K562 (cell line): ENCODE data around the gene CREB3L2. TPM values are rescaled to one million over a fixed set of nuclear protein-coding genes. Genes with fewer than 3 reads are reported as not detected.

Experiments
- ATAC-seq: fragments of 200-7000 bp; cut with Tn5 transposase; 3 replicates; pipeline ENCODE4 v1.9.1; 2020; ENCODE audit warnings: moderate library complexity
- BruUV-seq: library from RNA; stranded (reverse); fragments of 400-500 nt; replicated peaks from 2 replicates; lab custom pipeline; 2021; lab: Mats Ljungman, UMichigan
- CTCF ChIA-PET: fragments of 300-600 bp; formaldehyde crosslinking; extraction: SDS; loops from one replicate; lab custom pipeline; 2021; ENCODE audit warnings: low intra/inter-chr PET ratio; lab: Yijun Ruan, JAX
- POLR2A ChIA-PET: fragments of 300-600, 350-650 bp; sonication (Branson Sonifier 250); formaldehyde crosslinking; extraction: SDS; loops from one replicate; lab custom pipeline; 2021; ENCODE audit warnings: antibody characterized with exemption, inconsistent platforms; lab: Yijun Ruan, JAX
- DNase-seq, 4 experiments: peaks; one replicate each; pipeline versions ENCODE4 v3.0.0 to v3.0.0-alpha.2; 2011 to 2018; ENCODE audit warnings: low spot score in 3 of 4, mixed read lengths in 3 of 4; ENCODE audit errors: extremely low read depth in 1 of 4
- FAIRE-seq: peaks from 2 replicates; lab custom pipeline; 2011; peaks lifted over from hg19 to GRCh38; lab: Jason Lieb, UNC
- H2AFZ ChIP-seq: 2 replicates; pipeline ENCODE4 v1.6.0; 2011; ENCODE audit warnings: low read depth, low read length, control low read depth, inconsistent platforms
- H3K27ac ChIP-seq: fragments of 200-600 bp; 3 replicates; pipeline ENCODE4 v1.8.0; 2011; ENCODE audit warnings: low read depth, mild to moderate bottlenecking, control low read depth, inconsistent platforms, low read length, moderate library complexity, mixed read lengths; ENCODE audit errors: extremely low read depth
- H3K27me3 ChIP-seq, 2 experiments: fragments of 300-600 bp in 1 of 2; 2 replicates in 1 of 2; 3 replicates in 1 of 2; pipeline versions ENCODE4 v1.6.0 to v1.8.0; 2011; ENCODE audit warnings: inconsistent platforms in 2 of 2, low read length in 2 of 2, mild to moderate bottlenecking in 1 of 2, mixed read lengths in 1 of 2, moderate library complexity in 1 of 2; ENCODE audit not compliant: control insufficient read depth in 2 of 2, insufficient read depth in 2 of 2
- H3K36me3 ChIP-seq: fragments of 300-600 bp; 3 replicates; pipeline ENCODE4 v1.8.0; 2011; ENCODE audit warnings: mild to moderate bottlenecking, low read length, inconsistent platforms; ENCODE audit not compliant: control insufficient read depth, insufficient read depth
- H3K4me1 ChIP-seq, 2 experiments: fragments of 200-600 bp in 1 of 2; replicated peaks in 1 of 2; 2 replicates in 1 of 2; 3 replicates in 1 of 2; pipeline versions ENCODE4 v1.5.1 to v1.8.0; 2011; ENCODE audit warnings: inconsistent platforms in 2 of 2, low read length in 2 of 2, mild to moderate bottlenecking in 1 of 2, mixed read lengths in 1 of 2, moderate library complexity in 1 of 2; ENCODE audit not compliant: control insufficient read depth in 2 of 2, insufficient read depth in 2 of 2
- H3K4me2 ChIP-seq: 2 replicates; pipeline ENCODE4 v1.6.1; 2011; ENCODE audit warnings: low read length, control low read depth, inconsistent platforms, mixed read lengths; ENCODE audit not compliant: insufficient read depth
- H3K4me3 ChIP-seq: fragments of 200-600 bp; sonication (generic), shearing (Covaris generic); 2 replicates; pipeline ENCODE4 v1.5.1; 2016; ENCODE audit warnings: control low read depth, inconsistent platforms
- H3K79me2 ChIP-seq: fragments of 200-600 bp; 3 replicates; pipeline ENCODE4 v1.8.0; 2011; ENCODE audit warnings: low read length, inconsistent platforms; ENCODE audit not compliant: control insufficient read depth, insufficient read depth
- H3K9ac ChIP-seq, 2 experiments: 2 replicates each; pipeline versions ENCODE4 v1.6.0 to v1.6.1; 2011; ENCODE audit warnings: low read depth in 2 of 2, low read length in 2 of 2, control low read depth in 1 of 2, inconsistent platforms in 1 of 2, mild to moderate bottlenecking in 1 of 2, mixed read lengths in 1 of 2; ENCODE audit not compliant: insufficient read depth in 1 of 2
- H3K9me1 ChIP-seq: one replicate; pipeline ENCODE4 v1.6.0; 2011; ENCODE audit warnings: inconsistent platforms, mild to moderate bottlenecking, low read length, moderate library complexity; ENCODE audit not compliant: control insufficient read depth, insufficient read depth
- H3K9me3 ChIP-seq: replicated peaks from 2 replicates; pipeline ENCODE4 v1.5.1; 2011; ENCODE audit warnings: low read depth, low read length, inconsistent platforms; ENCODE audit not compliant: control insufficient read depth, insufficient read depth
- H4K20me1 ChIP-seq: replicated peaks from 2 replicates; pipeline ENCODE4 v1.6.1; 2011; ENCODE audit warnings: low read length, inconsistent platforms, mixed read lengths; ENCODE audit not compliant: control insufficient read depth, insufficient read depth
- CHD7 ChIP-seq: fragments of 200-600 bp; sonication (generic); IDR thresholded peaks from one replicate; pipeline ENCODE4 v1.6.1; 2012; ENCODE audit warnings: mild to moderate bottlenecking, low read depth, low read length, inconsistent platforms
- ELF1 ChIP-seq: fragments of 200-800 bp; sonication (Bioruptor generic); IDR thresholded peaks from 2 replicates; pipeline ENCODE4 v1.6.1; 2016; ENCODE audit warnings: missing genetic modification characterization, missing compliant biosample characterization
- JUND ChIP-seq, 2 experiments: IDR thresholded peaks; 2 replicates in 1 of 2; 3 replicates in 1 of 2; pipeline ENCODE4 v1.6.1; 2011; ENCODE audit warnings: borderline replicate concordance in 2 of 2, low read depth in 2 of 2, low read length in 2 of 2, improper control_type of control experiment in 1 of 2, missing biosample characterization in 1 of 2, missing genetic modification characterization in 1 of 2, missing genetic modification reagents in 1 of 2
- POLR3A ChIP-seq: IDR thresholded peaks from 2 replicates; pipeline ENCODE4 v1.6.1; 2011; ENCODE audit warnings: borderline replicate concordance, mild to moderate bottlenecking, moderate library complexity; ENCODE audit not compliant: insufficient read length, insufficient read depth; ENCODE audit errors: extremely low read depth
- SREBF2 ChIP-seq: sonication (generic); formaldehyde crosslinking; IDR thresholded peaks from 2 replicates; pipeline ENCODE4 v1.4.0; 2020; ENCODE audit warnings: mild to moderate bottlenecking, missing genetic modification reagents
- TOE1 ChIP-seq, 2 experiments: fragments of 450-650 bp in 1 of 2; sonication (generic) in 1 of 2; formaldehyde crosslinking in 1 of 2; IDR thresholded peaks; 2 replicates each; pipeline versions ENCODE4 v1.7.1 to v1.8.0; 2016 to 2022; ENCODE audit warnings: borderline replicate concordance in 2 of 2, mild to moderate bottlenecking in 2 of 2, antibody characterized with exemption in 1 of 2, inconsistent platforms in 1 of 2, low read depth in 1 of 2, missing genetic modification reagents in 1 of 2, moderate library complexity in 1 of 2
- ZNF224 ChIP-seq: sonication (generic); formaldehyde crosslinking; IDR thresholded peaks from 2 replicates; pipeline ENCODE4 v1.8.0; 2022; ENCODE audit warnings: mild to moderate bottlenecking, missing genetic modification reagents
- WGBS: fragments of 100-300 bp; shearing (Covaris generic); methylation state at CpG from one replicate; pipeline ENCODE4 v1.1.6; 2016; ENCODE audit warnings: low coverage, mixed read lengths; ENCODE audit not compliant: insufficient coverage; ENCODE audit errors: missing lambda C conversion rate; 5-methylcytosine and 5-hydroxymethylcytosine counted together
- in situ Hi-C: fragments of 300-500 bp; cut with MboI; formaldehyde crosslinking; loops from 4 replicates; pipeline ENCODE4 v1.15.0; 2018; ENCODE audit warnings: inconsistent platforms, mixed read lengths
- intact Hi-C: fragments of 100-400 bp; cut with micrococcal nuclease; formaldehyde crosslinking; loops from 2 replicates; pipeline ENCODE4 v1.14.2; 2022
- polyA plus RNA-seq, 8 experiments: library from polyadenylated mRNA; depleted of rRNA in 4 of 8; stranded (reverse) in 5 of 8; unstranded in 3 of 8; fragments of >200 nt; fragmentation: Nextera tagmentation in 2 of 8; fragmentation: Illumina TruSeq in 1 of 8; extraction: Ambion mirVana in 2 of 8; extraction: Trizol in 1 of 8; gene quantifications; 2 replicates each; pipeline versions ENCODE4 v1.2.1 to v1.2.3, GENCODE V29; 2011 to 2014; ENCODE audit warnings: inconsistent platforms in 1 of 8, missing spikeins in 1 of 8
- total RNA-seq, 7 experiments: library from RNA; depleted of rRNA in 6 of 7; stranded (reverse); fragments of >200 nt in 6 of 7; fragmentation: Illumina TruSeq in 2 of 7; extraction: Trizol in 2 of 7; gene quantifications; 2 replicates each; pipeline versions ENCODE4 v1.2.1 to v1.2.3, GENCODE V29; 2011 to 2021; ENCODE audit warnings: low replicate concordance in 1 of 7

Gene CREB3L2
- total and polyA plus RNA-seq, 9 of the 15 experiments (the other 6 are each of a cell fraction or from before 2014, with no cell fraction given), result 7.1 to 45.6 (median 15.8) TPM

DNA sequence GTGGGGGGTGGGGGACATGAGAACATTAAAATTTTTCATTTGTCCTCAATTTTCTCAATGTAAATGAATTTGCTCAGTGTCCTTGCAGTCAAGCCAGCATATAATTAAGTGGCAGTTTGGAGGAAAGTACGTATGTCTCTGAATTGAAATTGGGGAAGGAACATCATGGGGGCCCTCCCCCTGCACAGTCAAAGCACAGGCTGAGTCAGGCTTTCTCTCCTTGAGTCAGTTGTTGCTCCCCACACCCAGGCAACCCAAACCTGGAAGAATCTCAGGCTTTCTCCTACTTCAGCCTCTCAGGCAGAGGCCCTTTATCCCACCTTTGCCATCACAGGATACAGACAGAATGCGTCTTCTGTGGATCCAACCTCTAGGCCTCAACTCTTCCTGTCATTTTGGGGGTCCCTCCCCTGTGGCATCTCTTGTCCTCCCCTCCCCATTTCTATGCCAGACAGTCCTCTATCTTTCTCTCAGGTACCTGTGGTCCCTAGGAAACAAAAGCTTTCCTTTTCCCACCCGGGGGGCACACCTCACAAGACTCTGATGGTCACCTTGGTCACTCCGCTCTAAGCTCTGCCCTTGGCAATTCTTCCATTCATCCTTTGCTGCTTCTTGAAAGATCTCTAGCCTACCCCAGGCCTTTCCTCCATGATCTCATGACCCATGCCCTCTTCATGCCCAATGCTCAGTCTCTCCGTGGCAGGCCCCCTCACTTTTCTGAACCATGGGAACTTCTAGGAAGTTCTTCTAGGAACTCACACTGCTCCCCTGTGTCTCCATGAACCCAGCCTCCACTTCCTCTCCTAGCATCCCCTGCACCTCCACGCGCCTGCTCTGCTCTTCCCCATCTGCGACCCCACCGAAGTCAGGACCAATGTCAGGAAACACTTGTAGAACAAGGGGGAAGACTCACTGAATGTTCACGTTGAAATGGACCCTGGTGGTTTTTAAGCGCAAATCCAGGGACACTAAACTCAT, 40.4 kb downstream of the CREB3L2 start:
- peaks cover 21% of the 10 kb centered on the region for H3K36me3 ChIP-seq
- no peak overlapping the region for H3K4me3 ChIP-seq
- no peak overlapping the region for H2AFZ ChIP-seq
- H3K27me3 ChIP-seq, result no peaks in the 10 kb centered on the region
- 62% methylated on average over 11 of the region's 11 CpGs for WGBS
- H3K9me3 ChIP-seq, result no peaks in the 10 kb centered on the region
- intact Hi-C loops (no loop called here), in situ Hi-C loops (loop anchor here (25.0 kb wide), 1 partner anchor 1401 kb away; the partner anchor contains the start of gene LUC7L2)
- peak overlapping the region; percentile 71 for H3K27ac ChIP-seq
- POLR2A ChIA-PET, result interaction anchor here (0.5 to 1.3 kb wide), 3 partner anchors 32 to 368 kb away, joined by 3 to 5 read pairs (median 3); no protein-coding TSS in a partner anchor
- H3K79me2 ChIP-seq, result peaks cover 85% of the 10 kb centered on the region
- FAIRE-seq, result peak; percentile 29
- peak overlapping the region; percentile 50 to 70; a peak in 3 of 4 replicates for H3K9ac ChIP-seq
- H3K9me1 ChIP-seq, result peaks cover 6% of the 10 kb centered on the region
- ATAC-seq, result peak; percentile 54
- peak; percentile 61 to 77 (median 64) for DNase-seq
- CTCF ChIA-PET, result no interaction called here
- peaks cover 35 to 82% of the 10 kb centered on the region in 2 experiments for H3K4me1 ChIP-seq
- H4K20me1 ChIP-seq, result no peaks in the 10 kb centered on the region
- no TSS peak for BruUV-seq
- peak overlapping the region; percentile 67; the same call in 1 of the 2 replicates for H3K4me2 ChIP-seq
- TF ChIP-seq CHD7 (no peak), ZNF224 (no peak), SREBF2 (CRISPR knock-in tag) (no peak), ELF1 (tag) (no peak), TOE1 (IDR thresholded peaks at IDR 0.05; ENCODE audit: borderline replicate concordance) (no peak), TOE1 (CRISPR knock-in tag; IDR thresholded peaks at IDR 0.05; ENCODE audit: borderline replicate concordance, low read depth) (no peak), JUND (IDR thresholded peaks at IDR 0.05; ENCODE audit: borderline replicate concordance, low read depth, low read length) (peak; percentile 69), JUND (tag; IDR thresholded peaks at IDR 0.05; ENCODE audit: borderline replicate concordance, low read depth, low read length) (peak; percentile 76; the same call in 1 of the 3 replicates), POLR3A (no peak)
